Mesenchymal stem cell (in vitro differentiated cells and primary cell): ENCODE results near the gene COMMD9.

ENCODE experiments used
- DNase-seq: peaks from one replicate; pipeline ENCODE4 v3.0.0-alpha.2; 2013
- H2AFZ ChIP-seq: one replicate; pipeline ENCODE4 v1.6.1; 2013; ENCODE audit warnings: low read depth, mild to moderate bottlenecking, control low read depth, inconsistent platforms, low read length, moderate library complexity
- H2AK5ac ChIP-seq: 2 replicates; pipeline ENCODE4 v1.6.1; 2013; ENCODE audit warnings: low read length, moderate library complexity, mild to moderate bottlenecking, inconsistent platforms; ENCODE audit not compliant: severe bottlenecking
- H2BK120ac ChIP-seq: one replicate; pipeline ENCODE4 v1.6.1; 2013; ENCODE audit warnings: low read depth, mild to moderate bottlenecking, inconsistent platforms, low read length, moderate library complexity
- H2BK12ac ChIP-seq, 2 experiments: one replicate each; pipeline ENCODE4 v1.6.1; 2013; ENCODE audit warnings: inconsistent platforms in 2 of 2, low read length in 2 of 2, mild to moderate bottlenecking in 2 of 2, moderate library complexity in 2 of 2, control low read depth in 1 of 2
- H2BK15ac ChIP-seq: one replicate; pipeline ENCODE4 v1.6.1; 2013; ENCODE audit warnings: mild to moderate bottlenecking, low read depth, inconsistent platforms; ENCODE audit not compliant: poor library complexity, severe bottlenecking
- H2BK5ac ChIP-seq: 2 replicates; pipeline ENCODE4 v1.6.1; 2013; ENCODE audit warnings: low read depth, mild to moderate bottlenecking, low read length, control low read depth, inconsistent platforms; ENCODE audit not compliant: poor library complexity, severe bottlenecking
- H3K14ac ChIP-seq, 2 experiments: one replicate each; pipeline ENCODE4 v1.6.1; 2013; ENCODE audit warnings: inconsistent platforms in 2 of 2, low read length in 2 of 2, control low read depth in 1 of 2, mild to moderate bottlenecking in 1 of 2, moderate library complexity in 1 of 2
- H3K18ac ChIP-seq, 2 experiments: one replicate each; pipeline ENCODE4 v1.6.1; 2013; ENCODE audit warnings: inconsistent platforms in 2 of 2, low read length in 2 of 2, control low read depth in 1 of 2, low read depth in 1 of 2, mild to moderate bottlenecking in 1 of 2
- H3K23ac ChIP-seq, 2 experiments: one replicate each; pipeline ENCODE4 v1.6.1; 2013; ENCODE audit warnings: inconsistent platforms in 2 of 2, low read length in 2 of 2, mild to moderate bottlenecking in 2 of 2, moderate library complexity in 2 of 2, control low read depth in 1 of 2
- H3K27ac ChIP-seq: 2 replicates; pipeline ENCODE4 v1.5.1; 2013; ENCODE audit warnings: mild to moderate bottlenecking, moderate library complexity, low read length, control low read depth, inconsistent platforms; ENCODE audit not compliant: poor library complexity, severe bottlenecking
- H3K27me3 ChIP-seq, 2 experiments: 2 replicates each; pipeline versions ENCODE4 v1.6.1 to v1.7.0; 2013; ENCODE audit warnings: low read length in 2 of 2, mild to moderate bottlenecking in 2 of 2, moderate library complexity in 2 of 2, control low read depth in 1 of 2, inconsistent platforms in 1 of 2; ENCODE audit not compliant: control insufficient read depth in 1 of 2, insufficient read depth in 1 of 2
- H3K36me3 ChIP-seq, 2 experiments: 2 replicates each; pipeline versions ENCODE4 v1.6.1 to v1.7.0; 2013; ENCODE audit warnings: low read length in 2 of 2, control low read depth in 1 of 2, inconsistent platforms in 1 of 2, low read depth in 1 of 2, mild to moderate bottlenecking in 1 of 2; ENCODE audit not compliant: insufficient read depth in 2 of 2, control insufficient read depth in 1 of 2
- H3K4ac ChIP-seq, 2 experiments: one replicate each; pipeline ENCODE4 v1.6.1; 2013; ENCODE audit warnings: inconsistent platforms in 2 of 2, low read length in 2 of 2, mild to moderate bottlenecking in 2 of 2, moderate library complexity in 2 of 2, control low read depth in 1 of 2, low read depth in 1 of 2
- H3K4me1 ChIP-seq: 2 replicates; pipeline ENCODE4 v1.6.1; 2013; ENCODE audit warnings: low read depth, low read length, control low read depth; ENCODE audit not compliant: control insufficient read depth, insufficient read depth
- H3K4me2 ChIP-seq: 2 replicates; pipeline ENCODE4 v1.6.1; 2013; ENCODE audit warnings: low read length, mild to moderate bottlenecking, inconsistent platforms; ENCODE audit not compliant: poor library complexity, severe bottlenecking
- H3K4me3 ChIP-seq, 2 experiments: 2 replicates each; pipeline versions ENCODE4 v1.5.1 to v1.7.0; 2013; ENCODE audit warnings: low read length in 2 of 2, mild to moderate bottlenecking in 2 of 2, control low read depth in 1 of 2, low read depth in 1 of 2; ENCODE audit not compliant: insufficient read depth in 1 of 2
- H3K79me1 ChIP-seq: replicated peaks from 2 replicates; pipeline ENCODE4 v1.6.1; 2013; ENCODE audit warnings: mild to moderate bottlenecking, control low read depth, low read length, inconsistent platforms; ENCODE audit not compliant: poor library complexity, severe bottlenecking
- H3K9ac ChIP-seq: 2 replicates; pipeline ENCODE4 v1.7.0; 2013; ENCODE audit warnings: mild to moderate bottlenecking, low read length, moderate library complexity
- H3K9me3 ChIP-seq: 2 replicates; pipeline ENCODE4 v1.7.0; 2013; ENCODE audit warnings: mild to moderate bottlenecking, low read length; ENCODE audit not compliant: control insufficient read depth
- H4K8ac ChIP-seq: one replicate; pipeline ENCODE4 v1.6.1; 2013; ENCODE audit warnings: inconsistent platforms, mild to moderate bottlenecking, low read length, moderate library complexity
- H4K91ac ChIP-seq: one replicate; pipeline ENCODE4 v1.6.1; 2013; ENCODE audit warnings: mild to moderate bottlenecking, low read length, inconsistent platforms
- WGBS: methylation state at CpG from one replicate; pipeline ENCODE4 v1.1.7; 2013; ENCODE audit warnings: mixed read lengths; 5-methylcytosine and 5-hydroxymethylcytosine counted together

The COMMD9 gene

DNA sequence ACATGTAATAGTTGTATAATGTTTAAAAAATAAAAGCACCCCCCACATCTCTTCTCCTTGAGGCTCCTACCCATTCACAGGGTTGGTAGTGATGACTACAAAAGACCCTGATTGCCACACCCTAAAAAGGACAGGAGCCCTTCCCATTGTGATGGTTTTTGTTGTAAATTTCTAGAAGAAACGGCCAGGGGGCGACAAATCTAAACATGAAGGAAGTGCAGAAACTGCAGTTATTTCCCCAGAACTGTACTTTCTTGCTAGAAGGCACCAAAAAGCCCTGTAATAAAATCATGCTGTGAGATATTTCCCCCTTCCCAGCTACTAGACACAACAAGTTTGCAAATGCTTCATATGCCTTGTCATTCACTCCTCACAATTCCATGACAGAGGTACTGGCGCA, 17.7 kb upstream of the COMMD9 start:
- Histone ChIP-seq H3K14ac (no peak overlapping the region), H3K27me3 (peaks cover 0 to 9% of the 10 kb centered on the region in 2 experiments), H3K4me2 (no peak overlapping the region), H3K9ac (no peak overlapping the region), H4K91ac (no peak overlapping the region), H3K4ac (no peak overlapping the region), H3K79me1 (no peaks in the 10 kb centered on the region), H2AFZ (no peak overlapping the region), H3K9me3 (no peaks in the 10 kb centered on the region), H2BK120ac (no peak overlapping the region), H2AK5ac (no peak overlapping the region), H3K23ac (no peak overlapping the region), H2BK15ac (no peak overlapping the region), H3K36me3 (no peaks in the 10 kb centered on the region), H3K4me3 (no peak overlapping the region), H3K4me1 (peaks cover 3% of the 10 kb centered on the region), H2BK12ac (no peak overlapping the region), H3K27ac (no peak overlapping the region), H3K18ac (no peak overlapping the region), H2BK5ac (no peak overlapping the region), H4K8ac (no peak overlapping the region)
- peak; percentile 69 for DNase-seq
- 38% methylated on average over 3 of the region's 3 CpGs for WGBS

DNA sequence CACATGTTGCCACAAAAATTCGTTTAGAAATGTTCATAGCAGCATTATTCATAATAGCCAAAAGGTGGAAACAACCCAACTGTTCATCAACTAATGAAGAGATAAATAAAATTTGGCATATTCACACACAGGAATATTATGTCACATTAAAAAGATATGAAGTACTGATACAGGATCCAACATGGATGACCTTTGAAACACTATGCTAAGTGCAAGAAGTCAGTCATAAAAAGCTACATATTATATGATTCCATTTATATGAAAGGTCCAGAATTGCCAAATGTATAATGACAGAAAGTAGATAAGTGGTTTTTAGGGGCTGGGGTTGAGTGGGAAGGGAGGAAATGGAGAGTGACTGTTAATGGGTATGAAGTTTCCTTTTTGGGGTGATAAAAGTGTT, 15.8 kb upstream of the COMMD9 start:
- Histone ChIP-seq H3K9ac (no peak overlapping the region), H3K4ac (no peak overlapping the region), H3K9me3 (no peaks in the 10 kb centered on the region), H2AFZ (no peak overlapping the region), H3K79me1 (no peaks in the 10 kb centered on the region), H2BK120ac (no peak overlapping the region), H2BK12ac (no peak overlapping the region), H4K91ac (no peak overlapping the region), H3K18ac (no peak overlapping the region), H3K27me3 (peaks cover 0 to 9% of the 10 kb centered on the region in 2 experiments), H3K4me1 (peaks cover 3% of the 10 kb centered on the region), H3K14ac (no peak overlapping the region), H3K23ac (no peak overlapping the region), H2AK5ac (no peak overlapping the region), H4K8ac (no peak overlapping the region), H3K27ac (peak overlapping the region; percentile 59), H3K4me3 (no peak overlapping the region), H2BK5ac (no peak overlapping the region), H3K36me3 (no peaks in the 10 kb centered on the region), H3K4me2 (no peak overlapping the region), H2BK15ac (no peak overlapping the region)
- DNase-seq = no peak
- WGBS = no CpG with 5 or more reads among the region's 1 CpG

DNA sequence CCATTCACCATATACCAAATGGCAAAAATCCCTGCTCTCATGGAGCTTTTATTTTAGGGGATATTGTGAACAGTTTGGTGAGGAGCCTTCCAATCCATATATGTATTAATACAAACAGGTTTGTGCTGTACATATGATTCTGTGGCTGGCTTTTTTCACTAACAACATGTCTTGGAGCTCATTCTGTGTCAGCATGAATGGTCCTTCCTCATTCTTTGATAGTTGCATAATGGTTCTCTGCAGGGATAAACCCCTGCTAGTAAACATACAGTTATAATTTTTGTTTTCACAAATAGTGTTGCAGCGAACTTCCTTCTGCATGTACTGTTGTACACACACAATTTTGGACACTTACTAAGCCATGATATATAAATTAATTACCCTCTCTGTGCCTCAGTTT, 15.1 kb upstream of the COMMD9 start:
- DNase-seq = peak; percentile 19
- peaks cover 3% of the 10 kb centered on the region for H3K4me1 ChIP-seq
- no peak overlapping the region for H2BK12ac ChIP-seq
- no peaks in the 10 kb centered on the region for H3K9me3 ChIP-seq
- no peak overlapping the region for H2BK5ac ChIP-seq
- H2AFZ ChIP-seq = no peak overlapping the region
- no peak overlapping the region for H3K9ac ChIP-seq
- no peak overlapping the region for H3K4me3 ChIP-seq
- peaks cover 0 to 14% of the 10 kb centered on the region in 2 experiments for H3K27me3 ChIP-seq
- no peaks in the 10 kb centered on the region for H3K79me1 ChIP-seq
- H3K36me3 ChIP-seq = no peaks in the 10 kb centered on the region
- no peak overlapping the region for H4K8ac ChIP-seq
- H3K23ac ChIP-seq = no peak overlapping the region
- no peak overlapping the region for H3K4ac ChIP-seq
- H2BK15ac ChIP-seq = no peak overlapping the region
- H3K14ac ChIP-seq = no peak overlapping the region
- H3K4me2 ChIP-seq = peak overlapping the region; percentile 23
- peak overlapping the region; percentile 89 for H3K27ac ChIP-seq
- WGBS = 71% methylated on average over 1 of the region's 1 CpG
- no peak overlapping the region for H3K18ac ChIP-seq
- no peak overlapping the region for H4K91ac ChIP-seq
- H2BK120ac ChIP-seq = no peak overlapping the region
- H2AK5ac ChIP-seq = no peak overlapping the region

DNA sequence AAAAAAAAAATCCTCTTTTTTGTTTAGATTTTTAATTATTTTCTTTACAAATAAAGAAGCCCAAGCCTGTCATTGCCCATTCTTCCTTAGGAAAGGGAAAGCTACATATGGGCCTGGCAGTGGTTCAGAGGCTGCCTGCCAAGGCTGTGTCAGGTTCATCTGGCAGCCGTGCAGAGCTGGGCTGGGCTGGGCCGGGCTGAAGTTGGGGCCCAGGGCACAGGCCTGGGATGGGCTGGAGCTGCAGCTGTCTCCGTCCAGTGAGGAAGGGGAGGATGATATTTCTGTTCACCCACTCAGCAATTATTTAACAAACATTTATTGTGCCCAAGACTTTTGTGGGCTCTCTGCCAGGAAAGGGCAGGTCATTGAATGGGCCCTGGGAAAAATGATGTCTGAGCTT, 11.4 kb upstream of the COMMD9 start:
- H3K27me3 ChIP-seq = peaks cover 0 to 4% of the 10 kb centered on the region in 2 experiments
- H3K9ac ChIP-seq = no peak overlapping the region
- no peak overlapping the region for H4K91ac ChIP-seq
- DNase-seq = no peak
- H3K4ac ChIP-seq = no peak overlapping the region
- H3K36me3 ChIP-seq = no peaks in the 10 kb centered on the region
- H2BK5ac ChIP-seq = no peak overlapping the region
- H3K27ac ChIP-seq = no peak overlapping the region
- H3K4me2 ChIP-seq = no peak overlapping the region
- no peak overlapping the region for H3K14ac ChIP-seq
- H2AFZ ChIP-seq = no peak overlapping the region
- H2BK15ac ChIP-seq = no peak overlapping the region
- H2BK12ac ChIP-seq = no peak overlapping the region
- H3K23ac ChIP-seq = no peak overlapping the region
- H3K9me3 ChIP-seq = no peaks in the 10 kb centered on the region
- H3K4me1 ChIP-seq = peaks cover 3% of the 10 kb centered on the region
- no peak overlapping the region for H2BK120ac ChIP-seq
- no peak overlapping the region for H4K8ac ChIP-seq
- H3K4me3 ChIP-seq = no peak overlapping the region
- no peak overlapping the region for H2AK5ac ChIP-seq
- no peak overlapping the region for H3K18ac ChIP-seq
- no peaks in the 10 kb centered on the region for H3K79me1 ChIP-seq
- 71% methylated on average over 1 of the region's 3 CpGs for WGBS
